IPS-11a (cell line): ENCODE data around the gene EBLN2.
"Not testable (repeated sequence)": the region's sequence is repeated elsewhere in the genome, so short reads cannot be mapped to it uniquely, and the experiment has no call there.

Experiments
- H3K4me3 ChIP-seq: one replicate; pipeline ENCODE4 v1.5.1; 2013; ENCODE audit warnings: low read depth, low read length, control low read depth

EBLN2 gene

GRCh38 chr3:73060302-73060723 is 1.1 kb upstream of the EBLN2 start:
- H3K4me3 ChIP-seq = no peak overlapping the region

- H3K4me3 ChIP-seq = not testable (repeated sequence)
Measured at GRCh38 chr3:73066243-73066642, 4.8 kb downstream of the EBLN2 start.

- H3K4me3 ChIP-seq = no peak overlapping the region
Measured at GRCh38 chr3:73068419-73068818, 7.0 kb downstream of the EBLN2 start.

- no peak overlapping the region for H3K4me3 ChIP-seq
Measured at GRCh38 chr3:73069187-73069586, 7.7 kb downstream of the EBLN2 start.

- H3K4me3 ChIP-seq = no peak overlapping the region
Measured at GRCh38 chr3:73069775-73070444, 8.5 kb downstream of the EBLN2 start.

- H3K4me3 ChIP-seq = no peak overlapping the region
Measured at GRCh38 chr3:73070675-73071575, 9.5 kb downstream of the EBLN2 start.

GRCh38 chr3:73071952-73072351 is 10.5 kb downstream of the EBLN2 start:
- no peak overlapping the region for H3K4me3 ChIP-seq

GRCh38 chr3:73072634-73073033 is 11.2 kb downstream of the EBLN2 start:
- no peak overlapping the region for H3K4me3 ChIP-seq

GRCh38 chr3:73073091-73073707 is 11.7 kb downstream of the EBLN2 start:
- no peak overlapping the region for H3K4me3 ChIP-seq

GRCh38 chr3:73074781-73075180 is 13.3 kb downstream of the EBLN2 start:
- H3K4me3 ChIP-seq = no peak overlapping the region

- H3K4me3 ChIP-seq = no peak overlapping the region
Measured at GRCh38 chr3:73080216-73080966, 18.9 kb downstream of the EBLN2 start.

- no peak overlapping the region for H3K4me3 ChIP-seq
Measured at GRCh38 chr3:73081140-73081539, 19.7 kb downstream of the EBLN2 start.

- H3K4me3 ChIP-seq = no peak overlapping the region
Measured at GRCh38 chr3:73084170-73084569, 22.7 kb downstream of the EBLN2 start.

- no peak overlapping the region for H3K4me3 ChIP-seq
Measured at GRCh38 chr3:73086071-73086494, 24.6 kb downstream of the EBLN2 start.

- H3K4me3 ChIP-seq = no peak overlapping the region
Measured at GRCh38 chr3:73094129-73094528, 32.7 kb downstream of the EBLN2 start.

- H3K4me3 ChIP-seq = no peak overlapping the region
Measured at GRCh38 chr3:73094951-73095350, 33.5 kb downstream of the EBLN2 start.

- H3K4me3 ChIP-seq = no peak overlapping the region
Measured at GRCh38 chr3:73096169-73096568, 34.7 kb downstream of the EBLN2 start.

- no peak overlapping the region for H3K4me3 ChIP-seq
Measured at GRCh38 chr3:73098026-73098425, 36.6 kb downstream of the EBLN2 start.

GRCh38 chr3:73098873-73099272 is 37.4 kb downstream of the EBLN2 start:
- no peak overlapping the region for H3K4me3 ChIP-seq

GRCh38 chr3:73100741-73101559 is 39.5 kb downstream of the EBLN2 start:
- H3K4me3 ChIP-seq = no peak overlapping the region
